ENCODE results near the gene MAP3K13. TPM values are rescaled to one million over a fixed set of nuclear protein-coding genes. Genes with fewer than 3 reads are reported as not detected.
A peak's percentile ranks its signal among the peaks of the same experiment; 100 is the strongest.

The MAP3K13 gene
- total RNA-seq, 1 experiment from 2014 or later: 9.1 TPM

- Mint-ChIP-seq H3K4me3 (no peak overlapping the region), H3K4me1 (no peaks in the 10 kb centered on the region), H3K27me3 (ENCODE audit: low read depth) (peaks cover 2% of the 10 kb centered on the region; the same call in 1 of the 2 replicates), H3K27ac (no peak overlapping the region), H3K36me3 (no peaks in the 10 kb centered on the region), H3K9me3 (0 out of 2 replicates have a peak, but pooled peaks cover 3% of the 10 kb centered on the region)
- ChIA-PET POLR2A (no interaction called here), CTCF (no interaction called here)
- DNase-seq (ENCODE audit: low spot score) (no peak), ATAC-seq (no peak)
- TF ChIP-seq KAT7 (CRISPR knock-in tag; IDR thresholded peaks at IDR 0.05; ENCODE audit: borderline replicate concordance) (no peak), ZNF512 (CRISPR knock-in tag; IDR thresholded peaks at IDR 0.05; ENCODE audit: borderline replicate concordance) (no peak), TP53 (CRISPR knock-in tag; IDR thresholded peaks at IDR 0.05) (no peak), ZNF232 (CRISPR knock-in tag; IDR thresholded peaks at IDR 0.05) (no peak), USF2 (CRISPR knock-in tag; IDR thresholded peaks at IDR 0.05) (no peak), CREM (CRISPR knock-in tag; IDR thresholded peaks at IDR 0.05) (no peak)
Measured at GRCh38 chr3:185521349-185522138, 158.6 kb downstream of the MAP3K13 start.

DNA sequence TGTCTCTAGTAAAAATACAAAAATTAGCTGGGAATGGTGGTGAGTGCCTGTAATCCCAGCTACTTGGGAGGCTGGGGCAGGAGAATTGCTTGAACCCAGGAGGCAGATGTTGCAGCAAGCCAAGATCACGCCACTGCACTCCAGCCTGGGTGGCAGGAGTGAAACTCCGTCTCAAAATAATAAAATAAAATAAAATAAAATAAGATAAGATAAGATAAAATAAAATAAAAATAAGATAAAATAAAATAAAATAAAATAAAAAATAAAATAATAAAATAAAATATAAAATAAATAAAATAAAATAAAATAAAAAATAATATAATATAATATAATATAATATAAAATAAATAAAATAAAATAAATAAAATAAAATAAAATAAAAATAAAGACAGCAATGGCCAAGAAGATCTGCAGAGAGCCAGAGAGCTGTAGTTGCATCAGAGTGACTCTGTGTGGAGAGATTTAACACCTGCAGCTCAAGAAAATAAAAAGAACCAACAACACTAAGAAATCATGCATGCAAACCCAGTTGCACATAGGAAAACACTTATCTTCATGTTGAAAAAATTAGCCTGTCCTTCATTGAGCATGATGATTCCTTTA is 163.5 kb downstream of the MAP3K13 start:
- Mint-ChIP-seq H3K27ac (no peak overlapping the region), H3K27me3 (ENCODE audit: low read depth) (peaks cover 2% of the 10 kb centered on the region; the same call in 1 of the 2 replicates), H3K4me3 (no peak overlapping the region), H3K36me3 (no peaks in the 10 kb centered on the region), H3K4me1 (no peaks in the 10 kb centered on the region), H3K9me3 (0 out of 2 replicates have a peak, but pooled peaks cover 3% of the 10 kb centered on the region)
- ATAC-seq (no peak), DNase-seq (ENCODE audit: low spot score) (no peak)
- ChIA-PET POLR2A (no interaction called here), CTCF (interaction anchor here (1.6 kb wide), 1 partner anchor 49 kb away, joined by 5 read pairs; no protein-coding TSS in a partner anchor)
- TF ChIP-seq MLX (CRISPR knock-in tag; IDR thresholded peaks at IDR 0.05) (no peak), HMGA2 (CRISPR knock-in tag; IDR thresholded peaks at IDR 0.05) (peak; percentile 97; the same call in 1 of the 2 replicates)

DNA sequence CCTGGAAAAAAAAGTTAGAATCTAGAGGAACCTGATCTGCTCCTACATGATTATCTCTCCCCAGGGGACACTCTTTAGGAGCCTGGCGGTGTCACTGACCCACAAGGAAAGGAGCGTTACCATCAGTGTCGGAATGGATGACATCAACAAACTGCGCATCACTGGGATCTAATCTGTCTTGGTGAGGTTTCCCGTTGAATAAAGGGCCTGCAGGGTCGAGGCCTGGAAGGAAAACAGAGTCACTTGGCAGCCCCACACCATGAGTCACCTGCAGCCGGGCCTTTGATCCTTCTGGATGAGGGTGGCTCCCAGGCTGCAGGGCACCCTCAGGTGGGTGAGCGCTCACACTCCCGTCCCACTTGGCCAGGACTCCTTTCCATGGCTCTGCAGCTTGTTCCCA is 164.4 kb downstream of the MAP3K13 start:
- Mint-ChIP-seq H3K36me3 (no peaks in the 10 kb centered on the region), H3K9me3 (0 out of 2 replicates have a peak, but pooled peaks cover 3% of the 10 kb centered on the region), H3K27ac (no peak overlapping the region), H3K4me3 (no peak overlapping the region), H3K4me1 (no peaks in the 10 kb centered on the region), H3K27me3 (ENCODE audit: low read depth) (peaks cover 2% of the 10 kb centered on the region; the same call in 1 of the 2 replicates)
- ATAC-seq (no peak), DNase-seq (ENCODE audit: low spot score) (no peak)
- TF ChIP-seq ZNF512 (CRISPR knock-in tag; IDR thresholded peaks at IDR 0.05; ENCODE audit: borderline replicate concordance) (no peak), ZNF281 (CRISPR knock-in tag; IDR thresholded peaks at IDR 0.05) (no peak), NFYB (CRISPR knock-in tag; conservative IDR thresholded peaks at IDR 0.05; ENCODE audit: low read depth) (no peak), NR1H2 (CRISPR knock-in tag; IDR thresholded peaks at IDR 0.05) (no peak)
- TF ChIP-seq, protein P1, sequence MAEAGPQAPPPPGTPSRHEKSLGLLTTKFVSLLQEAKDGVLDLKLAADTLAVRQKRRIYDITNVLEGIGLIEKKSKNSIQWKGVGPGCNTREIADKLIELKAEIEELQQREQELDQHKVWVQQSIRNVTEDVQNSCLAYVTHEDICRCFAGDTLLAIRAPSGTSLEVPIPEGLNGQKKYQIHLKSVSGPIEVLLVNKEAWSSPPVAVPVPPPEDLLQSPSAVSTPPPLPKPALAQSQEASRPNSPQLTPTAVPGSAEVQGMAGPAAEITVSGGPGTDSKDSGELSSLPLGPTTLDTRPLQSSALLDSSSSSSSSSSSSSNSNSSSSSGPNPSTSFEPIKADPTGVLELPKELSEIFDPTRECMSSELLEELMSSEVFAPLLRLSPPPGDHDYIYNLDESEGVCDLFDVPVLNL (CRISPR knock-in tag; IDR thresholded peaks at IDR 0.05; ENCODE audit: borderline replicate concordance, low read depth): no peak
- TF ChIP-seq, protein P2, sequence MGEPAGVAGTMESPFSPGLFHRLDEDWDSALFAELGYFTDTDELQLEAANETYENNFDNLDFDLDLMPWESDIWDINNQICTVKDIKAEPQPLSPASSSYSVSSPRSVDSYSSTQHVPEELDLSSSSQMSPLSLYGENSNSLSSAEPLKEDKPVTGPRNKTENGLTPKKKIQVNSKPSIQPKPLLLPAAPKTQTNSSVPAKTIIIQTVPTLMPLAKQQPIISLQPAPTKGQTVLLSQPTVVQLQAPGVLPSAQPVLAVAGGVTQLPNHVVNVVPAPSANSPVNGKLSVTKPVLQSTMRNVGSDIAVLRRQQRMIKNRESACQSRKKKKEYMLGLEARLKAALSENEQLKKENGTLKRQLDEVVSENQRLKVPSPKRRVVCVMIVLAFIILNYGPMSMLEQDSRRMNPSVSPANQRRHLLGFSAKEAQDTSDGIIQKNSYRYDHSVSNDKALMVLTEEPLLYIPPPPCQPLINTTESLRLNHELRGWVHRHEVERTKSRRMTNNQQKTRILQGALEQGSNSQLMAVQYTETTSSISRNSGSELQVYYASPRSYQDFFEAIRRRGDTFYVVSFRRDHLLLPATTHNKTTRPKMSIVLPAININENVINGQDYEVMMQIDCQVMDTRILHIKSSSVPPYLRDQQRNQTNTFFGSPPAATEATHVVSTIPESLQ (CRISPR knock-in tag; IDR thresholded peaks at IDR 0.05): no peak
- ChIA-PET POLR2A (no interaction called here), CTCF (interaction anchor here (1.4 to 3.2 kb wide), 3 partner anchors 9 to 48 kb away, joined by 4 to 13 read pairs (median 5); no protein-coding TSS in a partner anchor)

Measured in WTC11 (cell line).